Measurements from ENCODE around the gene PDGFB. TPM values are rescaled to one million over a fixed set of nuclear protein-coding genes. Genes with fewer than 3 reads are reported as not detected.

PDGFB gene
- total RNA-seq (2022; extraction: Qiagen RNA extraction), result 2.9 to 3.9 TPM (median 3.5 TPM) in 5 replicates

DNA sequence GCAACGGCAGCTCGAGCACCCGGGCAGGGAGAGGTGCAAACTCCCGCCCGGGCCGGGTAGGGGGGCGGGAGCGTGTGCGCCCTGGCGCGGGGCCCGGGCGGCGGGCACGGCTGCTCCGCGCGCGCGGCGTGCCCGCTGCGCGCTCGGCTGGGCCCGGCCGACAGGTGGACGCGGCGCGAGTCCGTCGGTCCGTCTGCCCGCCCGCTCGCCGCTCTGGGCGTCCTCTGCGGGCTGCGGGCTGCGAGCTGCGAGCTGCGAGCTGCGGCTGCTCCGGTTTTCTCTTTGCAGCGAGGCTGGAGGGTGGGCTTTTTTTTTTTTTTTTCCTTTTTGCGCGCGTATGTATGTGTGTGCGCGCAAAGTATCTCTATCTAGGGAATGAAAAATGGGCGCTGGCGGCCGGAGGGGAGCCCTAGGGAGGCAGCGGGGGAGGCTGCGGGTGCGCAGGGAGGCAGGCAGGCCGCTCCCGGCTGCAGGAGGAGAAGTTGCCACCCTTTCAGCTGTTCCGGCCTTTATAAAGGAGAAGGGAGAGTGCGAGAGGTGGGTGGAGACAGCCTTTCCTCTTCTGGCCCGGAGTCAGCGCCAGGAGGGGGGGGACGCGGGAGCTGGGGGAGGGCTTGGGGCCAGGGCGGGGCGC lies at the start of gene PDGFB:
Gene PDGFB, minus strand, starts transcription at position 487 of the 634 bp plus-strand sequence. CDS start 1,019 bp downstream, outside the sequence.

Other genes with a start within 250 kb of the PDGFB start
- gene APOBEC3C, start 230.7 kb downstream of the PDGFB start, total RNA-seq (2022; extraction: Qiagen RNA extraction), result 25.2 to 32.1 TPM (median 31.6 TPM) in 5 replicates
- 0.18 to 0.43 TPM (median 0.29 TPM) in 3 of 5 replicates, not detected in the others for gene APOBEC3D, start 223.9 kb downstream of the PDGFB start, total RNA-seq (2022; extraction: Qiagen RNA extraction)
- 0.81 to 3.2 TPM (median 2.7 TPM) in 5 replicates for gene APOBEC3F, start 204.1 kb downstream of the PDGFB start, total RNA-seq (2022; extraction: Qiagen RNA extraction)
- 0.09 to 0.24 TPM in 2 of 5 replicates, not detected in the others for gene APOBEC3G, start 167.7 kb downstream of the PDGFB start, total RNA-seq (2022; extraction: Qiagen RNA extraction)
- gene APOBEC3H, start 147.7 kb downstream of the PDGFB start, total RNA-seq (2022; extraction: Qiagen RNA extraction), result 0.18 to 0.45 TPM (median 0.30 TPM) in 5 replicates
- gene CBX7, start 92.3 kb downstream of the PDGFB start, total RNA-seq (2022; extraction: Qiagen RNA extraction), result 0.88 to 1.2 TPM (median 0.94 TPM) in 5 replicates
- gene RPL3, start 74.6 kb upstream of the PDGFB start, total RNA-seq (2022; extraction: Qiagen RNA extraction), result 1,528 to 2,414 TPM (median 1,562 TPM) in 5 replicates
- 9.4 to 11.9 TPM (median 10.2 TPM) in 5 replicates for gene SYNGR1, start 105.0 kb upstream of the PDGFB start, total RNA-seq (2022; extraction: Qiagen RNA extraction)
- 7.4 to 11.3 TPM (median 10.3 TPM) in 5 replicates for gene TAB1, start 154.8 kb upstream of the PDGFB start, total RNA-seq (2022; extraction: Qiagen RNA extraction)
- 0.61 to 1.2 TPM (median 0.89 TPM) in 5 replicates for gene MGAT3, start 212.0 kb upstream of the PDGFB start, total RNA-seq (2022; extraction: Qiagen RNA extraction)

Data from A549 treated with dexamethasone at 1 μM for 4 hours (cell line).